BE2C (cell line): Measurements from ENCODE around the gene FBXL19.

Source experiments
- DNase-seq: peaks from one replicate; pipeline ENCODE4 v3.0.0-alpha.2; 2020
- H3K27me3 ChIP-seq: fragments of 250-450 bp; sonication (Bioruptor Pico); 2 replicates; pipeline ENCODE4 v1.5.1; 2020; ENCODE audit warnings: mild to moderate bottlenecking
- H3K36me3 ChIP-seq: fragments of 250-450 bp; sonication (Bioruptor Pico); 2 replicates; pipeline ENCODE4 v1.5.1; 2020; ENCODE audit warnings: mild to moderate bottlenecking
- H3K4me1 ChIP-seq: fragments of 250-450 bp; sonication (Bioruptor Pico); 2 replicates; pipeline ENCODE4 v1.5.1; 2020
- H3K4me3 ChIP-seq: 2 replicates; pipeline ENCODE4 v1.5.1; 2011; ENCODE audit warnings: low read depth, low read length
- H3K9me3 ChIP-seq: fragments of 250-450 bp; sonication (Bioruptor Pico); 2 replicates; pipeline ENCODE4 v1.5.1; 2020
- CTCF ChIP-seq: IDR thresholded peaks from 2 replicates; pipeline ENCODE4 v1.5.1; 2012; ENCODE audit warnings: mild to moderate bottlenecking, low read depth, low read length

Gene FBXL19

DNA sequence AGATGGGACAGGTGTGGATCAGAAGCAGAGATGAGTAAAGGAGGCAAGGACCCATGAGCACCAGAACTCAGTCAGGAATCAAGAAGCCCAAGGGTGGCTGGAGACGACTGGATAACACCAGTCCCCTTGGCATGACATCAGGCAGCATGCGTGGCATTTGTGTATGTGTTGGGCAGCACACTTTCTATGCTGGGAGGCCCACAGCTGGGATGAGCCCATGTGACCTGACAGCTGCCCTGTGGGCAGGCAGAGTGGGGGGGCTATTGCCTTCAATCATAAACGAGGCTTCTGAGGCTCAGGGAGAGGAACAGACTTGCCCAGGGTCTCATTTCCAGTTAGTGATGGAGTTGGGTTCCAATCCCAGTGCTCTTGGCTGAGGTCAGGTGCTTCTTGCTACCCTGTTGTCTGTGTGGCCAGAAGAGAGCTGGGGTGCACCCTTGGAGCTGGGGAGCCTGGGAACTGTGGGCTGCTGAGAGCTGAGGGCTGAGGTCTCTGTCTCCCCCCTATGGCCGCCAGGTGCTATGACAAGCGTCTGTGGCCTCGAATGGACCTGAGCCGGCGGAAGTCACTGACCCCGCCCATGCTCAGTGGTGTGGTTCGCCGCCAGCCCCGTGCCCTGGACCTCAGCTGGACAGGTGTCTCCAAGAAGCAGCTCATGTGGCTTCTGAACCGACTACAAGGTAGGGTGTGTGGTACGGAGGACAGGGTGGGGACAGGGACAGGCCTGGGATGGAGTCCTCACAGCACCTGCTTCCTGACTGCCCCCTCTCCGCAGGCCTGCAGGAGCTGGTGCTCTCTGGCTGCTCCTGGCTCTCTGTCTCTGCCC, 18.4 kb downstream of the FBXL19 start:
- Histone ChIP-seq H3K4me1 (peaks cover 5% of the 10 kb centered on the region), H3K9me3 (no peaks in the 10 kb centered on the region), H3K4me3 (no peak overlapping the region), H3K36me3 (peaks cover 16% of the 10 kb centered on the region), H3K27me3 (no peaks in the 10 kb centered on the region)
- peak; percentile 78 for DNase-seq
- TF ChIP-seq CTCF: peak; percentile 94

DNA sequence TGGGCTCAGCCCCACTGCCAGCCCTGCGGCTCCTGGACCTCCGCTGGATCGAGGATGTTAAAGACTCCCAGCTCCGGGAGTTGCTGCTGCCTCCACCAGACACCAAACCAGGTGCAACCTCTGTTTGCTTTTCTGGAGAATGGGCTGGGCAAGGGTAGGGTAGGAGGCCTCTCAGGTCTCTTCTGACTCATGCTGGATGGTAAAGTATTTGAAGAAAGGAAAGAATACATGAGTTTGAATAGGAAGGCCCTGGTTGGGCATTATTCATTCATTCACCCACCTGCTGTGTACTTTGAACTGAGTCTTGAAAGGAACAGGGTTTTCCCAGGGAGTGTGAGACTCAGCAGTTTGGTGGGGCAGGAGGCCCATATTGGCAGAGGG, 19.0 kb downstream of the FBXL19 start:
- peaks cover 16% of the 10 kb centered on the region for H3K36me3 ChIP-seq
- peaks cover 5% of the 10 kb centered on the region for H3K4me1 ChIP-seq
- no peak for TF ChIP-seq CTCF
- no peaks in the 10 kb centered on the region for H3K9me3 ChIP-seq
- H3K4me3 ChIP-seq: no peak overlapping the region
- no peak for DNase-seq
- H3K27me3 ChIP-seq: no peaks in the 10 kb centered on the region

DNA sequence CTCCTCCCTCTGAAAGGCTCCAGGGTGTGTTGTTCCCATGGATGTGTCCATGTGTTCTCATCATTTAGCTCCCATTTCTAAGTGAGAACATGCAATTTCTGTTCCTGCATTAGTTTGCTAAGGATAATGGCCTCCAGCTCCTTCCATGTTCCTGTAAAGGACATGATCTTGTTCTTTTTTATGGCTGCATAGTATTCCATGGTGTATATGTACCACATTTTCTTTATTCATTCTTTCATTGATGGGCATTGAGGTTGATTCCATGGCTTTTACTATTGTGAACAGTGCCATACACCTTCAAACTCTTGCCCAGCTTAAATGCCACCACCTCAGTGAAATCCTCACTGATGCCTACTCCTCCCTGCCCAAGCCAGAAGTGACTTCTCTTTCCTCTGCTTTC, 21.0 kb downstream of the FBXL19 start:
- Histone ChIP-seq H3K4me1 (peaks cover 9% of the 10 kb centered on the region), H3K27me3 (no peaks in the 10 kb centered on the region), H3K9me3 (no peaks in the 10 kb centered on the region), H3K36me3 (peaks cover 16% of the 10 kb centered on the region), H3K4me3 (no peak overlapping the region)
- no peak for TF ChIP-seq CTCF
- DNase-seq: no peak

DNA sequence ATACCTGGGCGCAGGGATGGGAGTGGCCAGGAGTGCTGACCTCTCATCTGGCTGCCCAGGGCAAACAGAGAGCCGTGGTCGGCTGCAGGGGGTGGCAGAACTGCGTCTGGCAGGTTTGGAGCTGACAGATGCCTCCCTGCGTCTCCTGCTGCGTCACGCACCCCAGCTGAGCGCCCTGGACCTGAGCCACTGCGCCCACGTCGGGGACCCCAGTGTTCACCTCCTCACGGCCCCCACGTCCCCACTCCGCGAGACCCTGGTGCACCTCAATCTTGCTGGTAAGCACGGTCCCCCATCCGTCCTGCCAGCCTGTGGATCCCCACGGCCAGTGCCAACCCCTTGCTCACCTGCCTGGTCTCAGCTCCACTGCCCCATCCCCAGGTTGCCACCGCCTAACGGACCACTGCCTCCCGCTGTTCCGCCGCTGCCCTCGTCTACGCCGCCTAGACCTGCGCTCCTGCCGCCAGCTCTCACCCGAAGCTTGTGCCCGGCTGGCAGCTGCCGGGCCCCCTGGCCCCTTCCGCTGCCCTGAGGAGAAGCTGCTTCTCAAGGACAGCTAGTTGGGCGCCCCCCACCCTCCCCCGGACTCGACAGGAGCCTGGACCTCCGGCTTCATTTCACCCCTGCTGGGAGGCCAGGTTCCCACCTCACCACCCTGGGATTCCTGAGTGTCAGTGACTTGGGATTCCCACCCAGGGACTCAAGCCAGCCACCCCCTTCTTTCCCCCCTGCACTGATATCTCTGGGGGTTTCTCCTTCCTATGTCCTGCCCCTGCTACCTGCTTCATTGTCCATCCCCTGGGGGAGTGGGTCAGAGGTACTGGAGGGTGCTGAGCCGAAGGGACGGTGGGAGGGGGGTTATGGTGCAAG, 23.5 kb downstream of the FBXL19 start:
- H3K36me3 ChIP-seq: peaks cover 16% of the 10 kb centered on the region
- H3K4me1 ChIP-seq: peaks cover 15% of the 10 kb centered on the region
- no peaks in the 10 kb centered on the region for H3K27me3 ChIP-seq
- no peak for TF ChIP-seq CTCF
- H3K4me3 ChIP-seq: no peak overlapping the region
- H3K9me3 ChIP-seq: no peaks in the 10 kb centered on the region
- no peak for DNase-seq

DNA sequence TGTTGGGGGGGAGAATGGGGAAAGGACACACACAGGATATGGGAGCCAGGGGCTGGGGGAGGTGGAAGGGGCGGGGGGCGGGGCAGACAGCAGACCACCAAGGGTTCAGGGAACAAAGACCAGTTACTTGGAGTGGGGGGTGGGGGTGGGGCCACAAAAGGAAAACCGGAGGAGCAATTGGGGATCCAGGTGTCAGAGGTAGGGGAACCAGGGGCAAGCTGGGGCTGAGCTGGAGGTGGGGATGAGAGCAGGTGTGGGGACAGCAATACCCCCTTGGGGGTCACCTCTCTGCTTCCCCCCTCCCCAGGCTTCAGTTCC, 24.1 kb downstream of the FBXL19 start:
- Histone ChIP-seq H3K9me3 (no peaks in the 10 kb centered on the region), H3K4me1 (peaks cover 11% of the 10 kb centered on the region), H3K4me3 (no peak overlapping the region), H3K36me3 (peaks cover 12% of the 10 kb centered on the region), H3K27me3 (no peaks in the 10 kb centered on the region)
- no peak for TF ChIP-seq CTCF
- DNase-seq: no peak
